ENCODE measurements around the gene LYPD3. TPM values are rescaled to one million over a fixed set of nuclear protein-coding genes. Genes with fewer than 3 reads are reported as not detected.

Gene LYPD3
- polyA plus RNA-seq, 1 of the 3 experiments (the other 2 are of a cell fraction): 4.2 TPM

DNA sequence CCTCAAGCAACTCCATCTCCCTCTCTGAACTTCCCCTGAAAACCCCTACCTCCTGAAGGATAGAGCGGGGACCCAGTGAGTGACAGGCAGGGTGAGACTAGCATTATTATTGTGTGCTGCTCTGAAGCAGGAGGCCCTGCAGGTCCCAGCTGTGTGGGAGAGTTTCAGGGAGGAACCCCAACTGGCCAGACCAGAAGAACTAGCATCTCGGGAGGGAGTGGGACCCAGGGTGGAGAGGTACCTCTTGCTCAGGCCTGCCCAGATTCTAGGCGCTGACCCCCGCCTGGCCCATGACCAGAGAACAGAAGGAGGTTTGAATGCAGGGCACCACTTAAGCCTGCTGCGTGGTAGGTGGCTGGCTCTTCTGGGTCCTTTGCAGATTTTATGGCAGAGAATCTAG is 5.7 kb upstream of the LYPD3 start:
- H4K20me1 ChIP-seq (ENCODE audit: insufficient read depth): no peaks in the 10 kb centered on the region
- H3K9me2 ChIP-seq: no peaks in the 10 kb centered on the region
- peaks cover 3 to 5% of the 10 kb centered on the region in 2 experiments; a peak in 2 of 4 replicates for H3K4me1 ChIP-seq (ENCODE audit: control insufficient read depth in 1 of 2, insufficient read depth in 2 of 2, low read depth in 1 of 2, low read length in 1 of 2)
- H3K4me3 ChIP-seq (ENCODE audit: low read depth in 2 of 2, low read length in 1 of 2): no peak overlapping the region
- H3K36me3 ChIP-seq (replicated peaks in 1 of 2; ENCODE audit: control insufficient read depth in 1 of 2, insufficient read depth in 2 of 2, low read length in 1 of 2): no peaks in the 10 kb centered on the region
- TF ChIP-seq MXI1 (IDR thresholded peaks at IDR 0.05; ENCODE audit: low read depth, low read length) (no peak), SIN3A (IDR thresholded peaks at IDR 0.05; ENCODE audit: borderline replicate concordance, low read depth, low read length) (no peak), NRF1 (IDR thresholded peaks at IDR 0.05; ENCODE audit: low read depth, low read length) (no peak), TAF1 (IDR thresholded peaks at IDR 0.05; ENCODE audit: borderline replicate concordance, low read depth, low read length) (no peak), NFIC (IDR thresholded peaks at IDR 0.05; ENCODE audit: borderline replicate concordance) (no peak), FOXJ3 (CRISPR knock-in tag; IDR thresholded peaks at IDR 0.05) (no peak), GABPA (IDR thresholded peaks at IDR 0.05; ENCODE audit: low read depth) (no peak), RAD21 (IDR thresholded peaks at IDR 0.05; ENCODE audit: low read length) (no peak)
- TF ChIP-seq, protein P1, sequence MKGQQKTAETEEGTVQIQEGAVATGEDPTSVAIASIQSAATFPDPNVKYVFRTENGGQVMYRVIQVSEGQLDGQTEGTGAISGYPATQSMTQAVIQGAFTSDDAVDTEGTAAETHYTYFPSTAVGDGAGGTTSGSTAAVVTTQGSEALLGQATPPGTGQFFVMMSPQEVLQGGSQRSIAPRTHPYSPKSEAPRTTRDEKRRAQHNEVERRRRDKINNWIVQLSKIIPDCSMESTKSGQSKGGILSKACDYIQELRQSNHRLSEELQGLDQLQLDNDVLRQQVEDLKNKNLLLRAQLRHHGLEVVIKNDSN (IDR thresholded peaks at IDR 0.05; ENCODE audit: borderline replicate concordance, low read depth): no peak
- TF ChIP-seq, protein P2, sequence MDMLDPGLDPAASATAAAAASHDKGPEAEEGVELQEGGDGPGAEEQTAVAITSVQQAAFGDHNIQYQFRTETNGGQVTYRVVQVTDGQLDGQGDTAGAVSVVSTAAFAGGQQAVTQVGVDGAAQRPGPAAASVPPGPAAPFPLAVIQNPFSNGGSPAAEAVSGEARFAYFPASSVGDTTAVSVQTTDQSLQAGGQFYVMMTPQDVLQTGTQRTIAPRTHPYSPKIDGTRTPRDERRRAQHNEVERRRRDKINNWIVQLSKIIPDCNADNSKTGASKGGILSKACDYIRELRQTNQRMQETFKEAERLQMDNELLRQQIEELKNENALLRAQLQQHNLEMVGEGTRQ (IDR thresholded peaks at IDR 0.05; ENCODE audit: borderline replicate concordance, low read depth, low read length): no peak
- POLR2A ChIA-PET: interaction anchor here (0.7 kb wide), 1 partner anchor 10 kb away, joined by 5 read pairs; no protein-coding TSS in a partner anchor
- CTCF ChIA-PET: interaction anchor here (1.0 kb wide), 1 partner anchor 24 kb away, joined by 3 read pairs; no protein-coding TSS in a partner anchor
- H3K4me2 ChIP-seq: no peak overlapping the region
- H3K27ac ChIP-seq (ENCODE audit: low read depth in 2 of 2, low read length in 1 of 2): no peak overlapping the region
- no peaks in the 10 kb centered on the region for H3K27me3 ChIP-seq (ENCODE audit: insufficient read depth)
- no peak for DNase-seq
- H3K9me3 ChIP-seq: no peaks in the 10 kb centered on the region
- WGBS (ENCODE audit: low lambda C conversion rate): 87% methylated on average over 5 of the region's 5 CpGs
- H3K79me2 ChIP-seq (ENCODE audit: insufficient read depth): no peaks in the 10 kb centered on the region
- no peak overlapping the region for H3K9ac ChIP-seq
- H3F3A ChIP-seq (replicated peaks; ENCODE audit: insufficient read depth): peaks cover under 1% of the 10 kb centered on the region
- no peak overlapping the region for H2AFZ ChIP-seq (ENCODE audit: low read depth)

DNA sequence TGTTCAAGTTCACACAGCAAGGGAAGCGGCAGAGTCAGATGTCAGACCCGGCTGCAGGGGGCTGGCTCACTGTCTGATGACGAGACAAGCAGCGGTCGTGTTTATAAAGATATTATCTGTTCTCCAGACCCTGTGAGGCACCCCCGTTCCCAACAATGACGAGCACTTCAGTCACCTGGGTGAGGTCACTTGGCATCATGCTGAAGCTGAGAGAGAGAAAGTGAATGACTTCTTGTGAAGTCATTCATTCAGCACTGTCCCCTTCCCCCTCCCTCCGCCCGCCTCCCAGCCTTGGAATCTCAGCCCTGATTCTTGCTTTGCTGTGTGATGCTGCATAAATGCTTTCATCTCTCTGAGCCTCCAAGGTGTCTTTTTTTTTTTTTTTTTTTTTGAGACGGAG is 4.9 kb upstream of the LYPD3 start:
- H3K4me2 ChIP-seq: no peak overlapping the region
- no peaks in the 10 kb centered on the region for H3K27me3 ChIP-seq (ENCODE audit: insufficient read depth)
- no peak overlapping the region for H3K27ac ChIP-seq (ENCODE audit: low read depth in 2 of 2, low read length in 1 of 2)
- no peaks in the 10 kb centered on the region for H4K20me1 ChIP-seq (ENCODE audit: insufficient read depth)
- H3K9me2 ChIP-seq: no peaks in the 10 kb centered on the region
- H3K4me1 ChIP-seq (ENCODE audit: control insufficient read depth in 1 of 2, insufficient read depth in 2 of 2, low read depth in 1 of 2, low read length in 1 of 2): peaks cover 3% of the 10 kb centered on the region in 2 experiments; a peak in 2 of 4 replicates
- H3K36me3 ChIP-seq (replicated peaks in 1 of 2; ENCODE audit: control insufficient read depth in 1 of 2, insufficient read depth in 2 of 2, low read length in 1 of 2): no peaks in the 10 kb centered on the region
- WGBS (ENCODE audit: low lambda C conversion rate): 32% methylated on average over 10 of the region's 10 CpGs
- H3K4me3 ChIP-seq (ENCODE audit: low read depth in 2 of 2, low read length in 1 of 2): no peak overlapping the region
- ChIA-PET POLR2A (interaction anchor here (0.5 to 0.7 kb wide), 2 partner anchors 10 to 1166 kb away, joined by 5 read pairs; no protein-coding TSS in a partner anchor), CTCF (interaction anchor here (0.6 to 1.0 kb wide), 2 partner anchors 23 to 57 kb away, joined by 3 to 4 read pairs; no protein-coding TSS in a partner anchor)
- peak; percentile 42 for DNase-seq
- H3K79me2 ChIP-seq (ENCODE audit: insufficient read depth): no peaks in the 10 kb centered on the region
- no peak; the same call in 1 of the 2 replicates for TF ChIP-seq TCF12 (IDR thresholded peaks at IDR 0.05)
- no peak for TF ChIP-seq FOSL2 (IDR thresholded peaks at IDR 0.05; ENCODE audit: borderline replicate concordance, low read depth)
- no peak for TF ChIP-seq RFX5 (IDR thresholded peaks at IDR 0.05; ENCODE audit: low read length)
- TF ChIP-seq, protein P3, sequence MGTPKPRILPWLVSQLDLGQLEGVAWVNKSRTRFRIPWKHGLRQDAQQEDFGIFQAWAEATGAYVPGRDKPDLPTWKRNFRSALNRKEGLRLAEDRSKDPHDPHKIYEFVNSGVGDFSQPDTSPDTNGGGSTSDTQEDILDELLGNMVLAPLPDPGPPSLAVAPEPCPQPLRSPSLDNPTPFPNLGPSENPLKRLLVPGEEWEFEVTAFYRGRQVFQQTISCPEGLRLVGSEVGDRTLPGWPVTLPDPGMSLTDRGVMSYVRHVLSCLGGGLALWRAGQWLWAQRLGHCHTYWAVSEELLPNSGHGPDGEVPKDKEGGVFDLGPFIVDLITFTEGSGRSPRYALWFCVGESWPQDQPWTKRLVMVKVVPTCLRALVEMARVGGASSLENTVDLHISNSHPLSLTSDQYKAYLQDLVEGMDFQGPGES (IDR thresholded peaks at IDR 0.05; ENCODE audit: low read depth, low read length): no peak
- TF ChIP-seq MXI1 (IDR thresholded peaks at IDR 0.05; ENCODE audit: low read depth, low read length): no peak
- TF ChIP-seq, protein P4, sequence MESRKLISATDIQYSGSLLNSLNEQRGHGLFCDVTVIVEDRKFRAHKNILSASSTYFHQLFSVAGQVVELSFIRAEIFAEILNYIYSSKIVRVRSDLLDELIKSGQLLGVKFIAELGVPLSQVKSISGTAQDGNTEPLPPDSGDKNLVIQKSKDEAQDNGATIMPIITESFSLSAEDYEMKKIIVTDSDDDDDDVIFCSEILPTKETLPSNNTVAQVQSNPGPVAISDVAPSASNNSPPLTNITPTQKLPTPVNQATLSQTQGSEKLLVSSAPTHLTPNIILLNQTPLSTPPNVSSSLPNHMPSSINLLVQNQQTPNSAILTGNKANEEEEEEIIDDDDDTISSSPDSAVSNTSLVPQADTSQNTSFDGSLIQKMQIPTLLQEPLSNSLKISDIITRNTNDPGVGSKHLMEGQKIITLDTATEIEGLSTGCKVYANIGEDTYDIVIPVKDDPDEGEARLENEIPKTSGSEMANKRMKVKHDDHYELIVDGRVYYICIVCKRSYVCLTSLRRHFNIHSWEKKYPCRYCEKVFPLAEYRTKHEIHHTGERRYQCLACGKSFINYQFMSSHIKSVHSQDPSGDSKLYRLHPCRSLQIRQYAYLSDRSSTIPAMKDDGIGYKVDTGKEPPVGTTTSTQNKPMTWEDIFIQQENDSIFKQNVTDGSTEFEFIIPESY (IDR thresholded peaks at IDR 0.05; ENCODE audit: borderline replicate concordance, low read depth): no peak
- no peak for TF ChIP-seq JUND (IDR thresholded peaks at IDR 0.05)
- no peak for TF ChIP-seq SMC3 (IDR thresholded peaks at IDR 0.05; ENCODE audit: low read depth, low read length)
- no peak for TF ChIP-seq NFIC (IDR thresholded peaks at IDR 0.05; ENCODE audit: borderline replicate concordance)
- no peak for TF ChIP-seq TAF1 (IDR thresholded peaks at IDR 0.05; ENCODE audit: borderline replicate concordance, low read depth, low read length)
- TF ChIP-seq RAD21 (IDR thresholded peaks at IDR 0.05; ENCODE audit: low read length): no peak
- TF ChIP-seq FOXM1 (IDR thresholded peaks at IDR 0.05; ENCODE audit: low read depth): no peak
- no peak for TF ChIP-seq ELF1 (IDR thresholded peaks at IDR 0.05)
- TF ChIP-seq TEAD4 (IDR thresholded peaks at IDR 0.05; ENCODE audit: borderline replicate concordance, insufficient read depth): no peak
- H3F3A ChIP-seq (replicated peaks; ENCODE audit: insufficient read depth): no peaks in the 10 kb centered on the region
- H3K9me3 ChIP-seq: no peaks in the 10 kb centered on the region
- H2AFZ ChIP-seq (ENCODE audit: low read depth): 0 out of 2 replicates have a peak overlapping the region, but pooled peaks have one; percentile 18
- no peak overlapping the region for H3K9ac ChIP-seq

Measured in SK-N-SH (cell line).